OCI-LY3 (cell line): ENCODE results near the gene CDK12.

Source experiments
- H2AFZ ChIP-seq: fragments of 200-600, 300-600 bp; shearing (Covaris generic); 2 replicates; pipeline ENCODE4 v1.6.0; 2014; ENCODE audit warnings: antibody characterized with exemption, low read depth, low read length
- H3K27ac ChIP-seq: fragments of 200-600, 300-600 bp; sonication (generic); 2 replicates; pipeline ENCODE4 v1.5.1; 2014; ENCODE audit warnings: mild to moderate bottlenecking, low read length, moderate library complexity, mixed read lengths
- H3K27me3 ChIP-seq: fragments of 200-600, 300-600 bp; sonication (generic); 2 replicates; pipeline ENCODE4 v1.6.1; 2014; ENCODE audit warnings: low read depth, low read length, mixed read lengths
- H3K36me3 ChIP-seq: fragments of 200-600, 300-600 bp; sonication (generic); replicated peaks from 2 replicates; pipeline ENCODE3; 2014; ENCODE audit warnings: low read depth, low read length, mixed read lengths
- H3K4me1 ChIP-seq: fragments of 300-600, 200-600 bp; sonication (generic); 2 replicates; pipeline ENCODE4 v1.6.1; 2014; ENCODE audit warnings: low read length, mixed read lengths
- H3K4me2 ChIP-seq: fragments of 200-600, 300-600 bp; sonication (generic); 2 replicates; pipeline ENCODE4 v1.6.1; 2014; ENCODE audit warnings: low read length, mixed read lengths
- H3K4me3 ChIP-seq: fragments of 300-600, 200-600 bp; sonication (generic); 2 replicates; pipeline ENCODE4 v1.5.1; 2014; ENCODE audit warnings: antibody characterized with exemption, mild to moderate bottlenecking, low read length, moderate library complexity
- H3K79me2 ChIP-seq: fragments of 300-600, 200-600 bp; shearing (Covaris generic); 2 replicates; pipeline ENCODE4 v1.6.1; 2014; ENCODE audit warnings: mild to moderate bottlenecking, low read length, mixed read lengths
- H3K9ac ChIP-seq: fragments of 300-600, 200-600 bp; shearing (Covaris generic); 2 replicates; pipeline ENCODE4 v1.6.0; 2014; ENCODE audit warnings: mild to moderate bottlenecking, low read length, moderate library complexity
- H3K9me3 ChIP-seq: fragments of 200-600, 300-600 bp; shearing (Covaris generic); 2 replicates; pipeline ENCODE4 v1.6.1; 2014; ENCODE audit warnings: low read length, mixed read lengths; ENCODE audit not compliant: insufficient read depth
- H4K20me1 ChIP-seq: fragments of 200-600, 300-600 bp; sonication (generic); 2 replicates; pipeline ENCODE4 v1.6.1; 2016; ENCODE audit warnings: low read length, mixed read lengths; ENCODE audit not compliant: insufficient read depth
- CTCF ChIP-seq: fragments of 200-600, 300-600 bp; sonication (generic); IDR thresholded peaks from 2 replicates; pipeline ENCODE4 v1.5.1; 2014; ENCODE audit warnings: antibody characterized with exemption, low read length, low read depth
- EZH2phosphoT487 ChIP-seq: fragments of 200-600 bp; shearing (Covaris generic); IDR thresholded peaks from 2 replicates; pipeline ENCODE4 v1.6.1; 2018; ENCODE audit warnings: antibody characterized with exemption, mixed run types, low read depth

Gene CDK12

GRCh38 chr17:39555368-39555767 is 94.1 kb downstream of the CDK12 start:
- Histone ChIP-seq H3K27ac (no peak overlapping the region), H2AFZ (no peak overlapping the region), H3K79me2 (no peaks in the 10 kb centered on the region), H3K4me3 (no peak overlapping the region), H3K36me3 (peaks cover 48% of the 10 kb centered on the region), H3K9ac (no peak overlapping the region), H3K4me1 (peaks cover 14% of the 10 kb centered on the region), H3K27me3 (no peaks in the 10 kb centered on the region), H4K20me1 (no peaks in the 10 kb centered on the region), H3K4me2 (no peak overlapping the region), H3K9me3 (no peaks in the 10 kb centered on the region)
- no peak for TF ChIP-seq EZH2phosphoT487

- Histone ChIP-seq H3K27ac (no peak overlapping the region), H3K27me3 (no peaks in the 10 kb centered on the region), H3K9me3 (no peaks in the 10 kb centered on the region), H3K4me1 (peaks cover 3% of the 10 kb centered on the region), H4K20me1 (no peaks in the 10 kb centered on the region), H3K36me3 (peaks cover 42% of the 10 kb centered on the region), H3K4me2 (no peak overlapping the region), H3K79me2 (no peaks in the 10 kb centered on the region), H2AFZ (no peak overlapping the region), H3K9ac (no peak overlapping the region), H3K4me3 (no peak overlapping the region)
- no peak for TF ChIP-seq EZH2phosphoT487
Measured at GRCh38 chr17:39556423-39556822, 95.1 kb downstream of the CDK12 start.

GRCh38 chr17:39562395-39562794 is 101.1 kb downstream of the CDK12 start:
- Histone ChIP-seq H3K79me2 (no peaks in the 10 kb centered on the region), H3K36me3 (peaks cover 38% of the 10 kb centered on the region), H2AFZ (no peak overlapping the region), H3K4me1 (peaks cover 34% of the 10 kb centered on the region), H3K27me3 (no peaks in the 10 kb centered on the region), H3K4me2 (no peak overlapping the region), H4K20me1 (no peaks in the 10 kb centered on the region), H3K9me3 (no peaks in the 10 kb centered on the region), H3K9ac (no peak overlapping the region), H3K27ac (no peak overlapping the region), H3K4me3 (no peak overlapping the region)
- TF ChIP-seq CTCF, result no peak
- no peak for TF ChIP-seq EZH2phosphoT487

- H3K9me3 ChIP-seq, result no peaks in the 10 kb centered on the region
- peak overlapping the region; percentile 72 for H3K4me2 ChIP-seq
- no peak for TF ChIP-seq EZH2phosphoT487
- no peaks in the 10 kb centered on the region for H3K79me2 ChIP-seq
- H3K4me3 ChIP-seq, result peak overlapping the region; percentile 67; the same call in 1 of the 2 replicates
- peaks cover 37% of the 10 kb centered on the region for H3K36me3 ChIP-seq
- H3K27me3 ChIP-seq, result no peaks in the 10 kb centered on the region
- H3K27ac ChIP-seq, result peak overlapping the region; percentile 75
- no peaks in the 10 kb centered on the region for H4K20me1 ChIP-seq
- H2AFZ ChIP-seq, result no peak overlapping the region
- peak overlapping the region; percentile 55; the same call in 1 of the 2 replicates for H3K9ac ChIP-seq
- peaks cover 34% of the 10 kb centered on the region for H3K4me1 ChIP-seq
Measured at GRCh38 chr17:39562976-39563375, 101.7 kb downstream of the CDK12 start.

- Histone ChIP-seq H2AFZ (0 out of 2 replicates have a peak overlapping the region, but pooled peaks have one; percentile 33), H3K9ac (peak overlapping the region; percentile 55), H3K27me3 (no peaks in the 10 kb centered on the region), H3K79me2 (no peaks in the 10 kb centered on the region), H3K9me3 (no peaks in the 10 kb centered on the region), H3K36me3 (peaks cover 39% of the 10 kb centered on the region), H3K4me2 (peak overlapping the region; percentile 72), H3K4me1 (peaks cover 34% of the 10 kb centered on the region), H3K27ac (peak overlapping the region; percentile 75), H3K4me3 (peak overlapping the region; percentile 67), H4K20me1 (no peaks in the 10 kb centered on the region)
- TF ChIP-seq CTCF, result no peak
- no peak for TF ChIP-seq EZH2phosphoT487
Measured at GRCh38 chr17:39563476-39563875, 102.2 kb downstream of the CDK12 start.
